PC-3 (cell line): ENCODE measurements around the gene MTCL1.

Source experiments
- CTCF ChIP-seq: fragments of 300-600 bp; sonication (generic); conservative IDR thresholded peaks from 2 replicates; pipeline ENCODE4 v1.5.1; 2017; ENCODE audit warnings: antibody characterized with exemption, low read depth, mild to moderate bottlenecking, low read length
- EZH2 ChIP-seq: fragments of 300-600 bp; sonication (generic); IDR thresholded peaks from one replicate; pipeline ENCODE4 v1.6.1; 2017; ENCODE audit warnings: antibody characterized with exemption, mild to moderate bottlenecking, low read length; ENCODE audit not compliant: unreplicated experiment

DNA sequence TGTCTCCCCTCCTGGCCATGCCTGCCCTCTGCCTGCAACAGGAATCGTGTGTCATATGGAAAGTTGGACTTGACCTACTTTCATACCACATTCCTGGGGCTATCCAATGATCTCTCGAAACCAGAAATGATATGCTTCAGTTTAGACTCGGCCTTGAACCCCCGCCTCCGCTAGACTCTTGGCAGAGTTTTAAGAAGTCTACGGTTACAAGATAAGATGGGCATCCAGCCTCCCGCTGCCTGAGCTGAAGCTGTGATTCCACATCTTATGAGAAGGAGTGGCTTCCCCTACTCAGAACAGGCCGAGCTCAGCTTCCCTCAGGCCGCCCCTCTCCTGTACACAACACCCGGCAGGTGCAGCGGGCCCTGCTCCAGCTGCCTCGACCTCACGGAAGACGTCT lies 73.9 kb downstream of the MTCL1 start:
- TF ChIP-seq CTCF (no peak), EZH2 (no peak)
